GM23248 (cell line): ENCODE results near the gene ZFP36. TPM values are rescaled to one million over a fixed set of nuclear protein-coding genes. Genes with fewer than 3 reads are reported as not detected.

Experiments
- DNase-seq: peaks from one replicate; pipeline ENCODE4 v3.0.0-alpha.2; 2015
- H2AFZ ChIP-seq: fragments of 200-600 bp; sonication (generic); 2 replicates; pipeline ENCODE4 v1.6.1; 2016; ENCODE audit warnings: antibody characterized with exemption
- H3F3A ChIP-seq: fragments of 200-600 bp; sonication (generic); 2 replicates; pipeline ENCODE4 v1.6.1; 2016; ENCODE audit warnings: mild to moderate bottlenecking, antibody characterized with exemption, mixed run types; ENCODE audit not compliant: insufficient read depth
- H3K27ac ChIP-seq: fragments of 200-600 bp; sonication (generic); 2 replicates; pipeline ENCODE4 v1.5.1; 2016; ENCODE audit warnings: mild to moderate bottlenecking
- H3K27me3 ChIP-seq: fragments of 200-600 bp; sonication (generic); replicated peaks from 2 replicates; pipeline ENCODE4 v1.6.1; 2016; ENCODE audit warnings: mild to moderate bottlenecking; ENCODE audit not compliant: insufficient read depth
- H3K36me3 ChIP-seq: fragments of 200-600 bp; sonication (generic); 2 replicates; pipeline ENCODE4 v1.6.1; 2016; ENCODE audit warnings: low read depth, mild to moderate bottlenecking
- H3K4me1 ChIP-seq: fragments of 200-600 bp; sonication (generic); 2 replicates; pipeline ENCODE4 v1.6.1; 2016; ENCODE audit warnings: mild to moderate bottlenecking; ENCODE audit not compliant: insufficient read depth
- H3K4me2 ChIP-seq: fragments of 200-600 bp; sonication (generic); one replicate; pipeline ENCODE4 v1.6.1; 2016; ENCODE audit warnings: mild to moderate bottlenecking; ENCODE audit not compliant: unreplicated experiment
- H3K4me3 ChIP-seq: fragments of 200-600 bp; sonication (generic); 2 replicates; pipeline ENCODE4 v1.5.1; 2016; ENCODE audit warnings: mild to moderate bottlenecking
- H3K79me2 ChIP-seq: fragments of 200-600 bp; sonication (generic); 2 replicates; pipeline ENCODE4 v1.6.1; 2016; ENCODE audit warnings: mild to moderate bottlenecking; ENCODE audit not compliant: insufficient read depth
- H3K9ac ChIP-seq: fragments of 200-600 bp; sonication (generic); 2 replicates; pipeline ENCODE4 v1.6.1; 2016; ENCODE audit warnings: mild to moderate bottlenecking
- H3K9me2 ChIP-seq: fragments of 200-600 bp; sonication (generic); 2 replicates; pipeline ENCODE4 v1.6.1; 2016; ENCODE audit warnings: mixed run types, mild to moderate bottlenecking, moderate library complexity; ENCODE audit not compliant: insufficient read depth
- H3K9me3 ChIP-seq: fragments of 200-600 bp; sonication (generic); one replicate; pipeline ENCODE4 v1.6.1; 2017; ENCODE audit warnings: low read depth
- H4K20me1 ChIP-seq: fragments of 200-600 bp; sonication (generic); 2 replicates; pipeline ENCODE4 v1.6.0; 2016; ENCODE audit not compliant: insufficient read depth
- EZH2 ChIP-seq: fragments of 200-600 bp; sonication (generic); IDR thresholded peaks from 2 replicates; pipeline ENCODE4 v1.6.1; 2018; ENCODE audit warnings: antibody characterized with exemption, mild to moderate bottlenecking; ENCODE audit not compliant: insufficient read depth, poor library complexity, severe bottlenecking
- EZH2phosphoT487 ChIP-seq: fragments of 200-600 bp; sonication (generic); IDR thresholded peaks from 2 replicates; pipeline ENCODE4 v1.6.1; 2018; ENCODE audit warnings: antibody characterized with exemption, moderate library complexity, mild to moderate bottlenecking, low read depth; ENCODE audit not compliant: insufficient read depth
- WGBS, 2 experiments: methylation state at CpG; one replicate each; pipeline ENCODE4 v1.1.6; 2015 to 2017; ENCODE audit warnings: low lambda C conversion rate in 2 of 2, low coverage in 1 of 2; ENCODE audit errors: missing lambda C conversion rate in 2 of 2; 5-methylcytosine and 5-hydroxymethylcytosine counted together
- in situ Hi-C: fragments of 300-500 bp; cut with MboI; formaldehyde crosslinking; loops from 2 replicates; pipeline ENCODE4 v1.15.0; 2020
- polyA plus RNA-seq: library from polyadenylated mRNA; unstranded; fragments of >200 nt; fragmentation: Nextera tagmentation; extraction: Ambion mirVana; gene quantifications from 2 replicates; pipeline ENCODE4 v1.2.1, GENCODE V29; 2016
- total RNA-seq: library from RNA; depleted of rRNA; stranded (reverse); fragments of >200 nt; shearing (Covaris generic); gene quantifications from 2 replicates; pipeline ENCODE4 v1.2.3, GENCODE V29; 2014

Gene ZFP36
- total and polyA plus RNA-seq, 2 experiments from 2014 or later = 13.9 to 86.2 TPM

DNA sequence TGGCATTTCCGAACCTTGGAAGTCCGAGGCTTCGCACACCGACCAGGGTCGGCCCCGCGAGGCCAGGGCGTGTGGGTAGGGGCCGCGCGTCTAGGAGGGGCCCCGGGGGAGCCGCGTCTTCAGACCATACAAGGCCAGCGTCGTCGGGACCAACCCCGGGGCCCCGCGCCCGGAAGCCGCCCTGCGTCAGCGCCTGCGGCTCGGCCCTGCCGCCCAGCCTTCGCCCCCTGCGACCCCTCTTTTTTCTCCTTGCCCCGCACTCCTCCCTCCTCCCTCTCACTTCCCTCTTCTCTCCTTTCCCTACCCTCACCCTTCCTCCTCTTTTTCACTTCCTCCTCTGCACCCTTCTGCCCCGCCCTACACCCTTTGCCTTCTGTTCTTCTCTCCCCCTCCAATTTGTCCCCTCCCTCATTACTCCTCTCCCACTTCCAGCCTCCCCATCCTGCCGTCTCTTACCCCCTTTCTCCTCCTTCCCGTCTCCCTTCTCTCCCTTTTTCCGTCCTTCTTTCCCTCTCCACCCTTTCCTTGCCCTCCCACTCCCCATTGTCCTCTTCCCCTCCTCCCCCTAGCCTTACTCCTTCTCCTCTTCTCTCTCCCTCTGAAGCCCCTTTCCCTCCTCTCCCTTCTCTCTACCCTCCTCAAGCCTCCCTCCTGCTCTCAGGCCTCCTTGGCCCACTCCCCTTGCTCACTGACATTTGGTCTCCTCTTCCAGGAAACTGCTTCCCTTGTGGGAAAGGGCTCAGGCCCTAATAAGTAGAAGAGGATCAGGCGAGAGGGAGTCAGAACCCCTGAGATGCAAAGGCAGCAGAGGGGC is 3.6 kb downstream of the ZFP36 start:
- Histone ChIP-seq H3K9ac (peak overlapping the region; percentile 97), H3K4me3 (peak overlapping the region; percentile 87), H3K4me2 (peak overlapping the region; percentile 94), H3F3A (peaks cover 29% of the 10 kb centered on the region), H3K4me1 (peaks cover 22% of the 10 kb centered on the region), H3K9me2 (no peaks in the 10 kb centered on the region), H4K20me1 (no peaks in the 10 kb centered on the region), H3K27ac (peak overlapping the region; percentile 96), H2AFZ (no peak overlapping the region), H3K36me3 (peaks cover 11% of the 10 kb centered on the region; the same call in 1 of the 2 replicates), H3K9me3 (no peaks in the 10 kb centered on the region), H3K79me2 (peaks cover 47% of the 10 kb centered on the region), H3K27me3 (no peaks in the 10 kb centered on the region)
- in situ Hi-C loops = no loop called here
- DNase-seq = peak; percentile 81
- TF ChIP-seq EZH2phosphoT487 (no peak), EZH2 (no peak)
- WGBS, 2 experiments = 8% methylated on average over 13 to 20 of the region's 35 CpGs

DNA sequence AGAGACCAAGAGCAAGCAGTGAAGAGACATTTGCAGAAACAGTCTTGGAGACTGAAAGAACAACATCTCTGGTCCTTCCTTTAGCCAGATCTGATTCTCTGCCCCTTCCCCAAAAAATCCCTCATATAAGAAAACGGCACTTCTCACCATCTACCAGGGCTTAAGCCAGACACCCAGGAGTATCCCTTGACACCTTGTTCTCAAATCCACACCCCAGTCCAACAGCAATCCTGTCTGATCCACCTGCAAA is 4.1 kb downstream of the ZFP36 start:
- H3K4me2 ChIP-seq = peak overlapping the region; percentile 94
- no peak overlapping the region for H2AFZ ChIP-seq
- TF ChIP-seq EZH2 (no peak), EZH2phosphoT487 (no peak)
- H3K4me3 ChIP-seq = peak overlapping the region; percentile 87
- peak overlapping the region; percentile 96 for H3K27ac ChIP-seq
- no peaks in the 10 kb centered on the region for H3K27me3 ChIP-seq
- peaks cover 11% of the 10 kb centered on the region; the same call in 1 of the 2 replicates for H3K36me3 ChIP-seq
- 5 to 7% methylated on average over 1 of the region's 1 CpG for WGBS, 2 experiments
- peaks cover 52% of the 10 kb centered on the region for H3K79me2 ChIP-seq
- H4K20me1 ChIP-seq = no peaks in the 10 kb centered on the region
- peaks cover 22% of the 10 kb centered on the region for H3K4me1 ChIP-seq
- no peaks in the 10 kb centered on the region for H3K9me2 ChIP-seq
- DNase-seq = peak; percentile 40
- H3K9ac ChIP-seq = peak overlapping the region; percentile 97
- in situ Hi-C loops = no loop called here
- no peaks in the 10 kb centered on the region for H3K9me3 ChIP-seq
- peaks cover 29% of the 10 kb centered on the region for H3F3A ChIP-seq

DNA sequence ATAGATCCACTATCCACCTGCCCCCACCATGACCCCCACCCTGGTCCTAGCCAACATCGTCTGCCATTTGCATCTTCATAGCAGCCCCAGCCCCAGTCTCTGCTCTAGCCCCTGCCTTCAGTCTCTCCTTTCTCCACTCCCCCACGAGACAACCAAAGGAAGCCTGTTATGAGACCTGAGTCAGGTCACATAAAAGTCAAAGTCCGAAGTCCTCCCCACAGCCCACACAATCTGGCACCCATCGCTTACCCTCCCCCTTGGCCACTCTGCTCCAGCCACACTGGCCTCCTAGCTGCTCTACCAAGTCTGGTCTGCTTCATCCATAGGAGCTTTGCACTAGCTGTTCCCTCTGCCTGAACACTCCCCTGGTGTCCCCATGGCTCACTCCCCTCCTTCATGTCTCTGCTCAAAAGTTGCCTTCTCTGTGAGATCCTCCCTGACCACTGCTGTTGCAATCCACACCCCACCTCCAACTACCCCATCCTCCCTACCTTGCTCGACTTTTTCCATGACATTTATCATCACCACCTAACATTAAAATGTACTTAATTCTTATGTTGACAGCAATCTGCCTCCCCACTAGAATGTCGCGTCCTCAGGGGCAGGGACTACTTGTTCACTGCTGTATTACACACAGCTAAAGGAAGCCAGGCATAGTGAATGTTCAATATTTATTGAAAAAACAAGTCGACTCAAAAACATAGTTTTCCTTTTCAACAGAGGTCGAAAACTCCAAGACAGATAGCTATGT is 4.6 kb downstream of the ZFP36 start:
- no peak overlapping the region for H2AFZ ChIP-seq
- in situ Hi-C loops = no loop called here
- DNase-seq = peak; percentile 73
- peak overlapping the region; percentile 96 for H3K27ac ChIP-seq
- peaks cover 29% of the 10 kb centered on the region for H3F3A ChIP-seq
- H3K36me3 ChIP-seq = peaks cover 11% of the 10 kb centered on the region; the same call in 1 of the 2 replicates
- H3K79me2 ChIP-seq = peaks cover 57% of the 10 kb centered on the region
- no peaks in the 10 kb centered on the region for H3K9me3 ChIP-seq
- no peaks in the 10 kb centered on the region for H4K20me1 ChIP-seq
- H3K9me2 ChIP-seq = no peaks in the 10 kb centered on the region
- peaks cover 17% of the 10 kb centered on the region for H3K4me1 ChIP-seq
- no peaks in the 10 kb centered on the region for H3K27me3 ChIP-seq
- WGBS, 2 experiments = 13 to 14% methylated on average over 9 of the region's 9 CpGs
- H3K4me2 ChIP-seq = peak overlapping the region; percentile 94
- TF ChIP-seq EZH2phosphoT487 (no peak), EZH2 (no peak)
- H3K9ac ChIP-seq = peak overlapping the region; percentile 97
- H3K4me3 ChIP-seq = peak overlapping the region; percentile 87

DNA sequence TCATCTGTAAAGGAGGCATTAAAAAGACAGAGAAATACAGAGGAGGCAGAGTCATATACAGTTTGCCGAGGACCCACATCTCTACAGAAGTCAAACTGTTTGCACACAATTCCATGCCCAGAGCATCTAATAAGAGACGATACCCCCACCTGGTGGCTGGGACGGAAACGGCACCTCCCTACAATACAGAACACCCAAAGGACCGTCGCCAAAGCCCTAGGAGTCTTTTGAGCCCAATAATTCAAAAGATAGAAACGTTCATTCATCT is 5.1 kb downstream of the ZFP36 start:
- Histone ChIP-seq H3K9me2 (no peaks in the 10 kb centered on the region), H3K4me1 (peaks cover 16% of the 10 kb centered on the region), H3K4me2 (peak overlapping the region; percentile 94), H3K79me2 (peaks cover 57% of the 10 kb centered on the region), H4K20me1 (no peaks in the 10 kb centered on the region), H3K27me3 (no peaks in the 10 kb centered on the region), H3K9me3 (no peaks in the 10 kb centered on the region), H3K36me3 (peaks cover 11% of the 10 kb centered on the region; the same call in 1 of the 2 replicates), H3K4me3 (peak overlapping the region; percentile 87), H2AFZ (no peak overlapping the region), H3K9ac (peak overlapping the region; percentile 97), H3K27ac (peak overlapping the region; percentile 96), H3F3A (peaks cover 29% of the 10 kb centered on the region)
- peak; percentile 96 for DNase-seq
- TF ChIP-seq EZH2phosphoT487 (no peak), EZH2 (no peak)
- 1 to 2% methylated on average over 7 of the region's 7 CpGs for WGBS, 2 experiments
- in situ Hi-C loops = no loop called here
